PC-3 (cell line): ENCODE results near the gene AEBP2.

ENCODE experiments used
- EZH2 ChIP-seq: fragments of 300-600 bp; sonication (generic); IDR thresholded peaks from one replicate; pipeline ENCODE4 v1.6.1; 2017; ENCODE audit warnings: antibody characterized with exemption, mild to moderate bottlenecking, low read length; ENCODE audit not compliant: unreplicated experiment
- TF ChIP-seq, protein P1 (sequence below): fragments of 300-600 bp; sonication (generic); conservative IDR thresholded peaks from 2 replicates; pipeline ENCODE4 v1.5.1; 2017; ENCODE audit warnings: antibody characterized with exemption, low read depth, mild to moderate bottlenecking, low read length

DNA sequence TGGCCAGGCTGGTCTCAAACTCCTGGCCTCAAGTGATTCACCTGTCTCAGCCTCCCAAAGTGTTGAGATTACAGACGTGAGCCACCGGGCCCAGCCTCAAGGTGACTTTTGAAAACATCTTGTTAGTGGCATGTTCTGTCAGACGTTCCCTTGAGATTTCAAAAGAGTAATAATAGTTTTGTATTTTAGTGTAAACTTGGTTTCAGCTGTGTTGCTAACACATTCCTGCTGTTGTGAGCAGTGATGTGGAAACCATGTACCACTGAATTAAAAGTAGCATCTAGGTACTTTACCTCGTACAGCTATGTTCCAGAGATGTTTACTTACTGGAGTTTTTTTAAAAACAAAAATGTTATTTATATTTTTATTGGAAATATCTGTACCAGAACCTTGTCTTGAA is 111.3 kb downstream of the AEBP2 start:
- TF ChIP-seq, protein P1, sequence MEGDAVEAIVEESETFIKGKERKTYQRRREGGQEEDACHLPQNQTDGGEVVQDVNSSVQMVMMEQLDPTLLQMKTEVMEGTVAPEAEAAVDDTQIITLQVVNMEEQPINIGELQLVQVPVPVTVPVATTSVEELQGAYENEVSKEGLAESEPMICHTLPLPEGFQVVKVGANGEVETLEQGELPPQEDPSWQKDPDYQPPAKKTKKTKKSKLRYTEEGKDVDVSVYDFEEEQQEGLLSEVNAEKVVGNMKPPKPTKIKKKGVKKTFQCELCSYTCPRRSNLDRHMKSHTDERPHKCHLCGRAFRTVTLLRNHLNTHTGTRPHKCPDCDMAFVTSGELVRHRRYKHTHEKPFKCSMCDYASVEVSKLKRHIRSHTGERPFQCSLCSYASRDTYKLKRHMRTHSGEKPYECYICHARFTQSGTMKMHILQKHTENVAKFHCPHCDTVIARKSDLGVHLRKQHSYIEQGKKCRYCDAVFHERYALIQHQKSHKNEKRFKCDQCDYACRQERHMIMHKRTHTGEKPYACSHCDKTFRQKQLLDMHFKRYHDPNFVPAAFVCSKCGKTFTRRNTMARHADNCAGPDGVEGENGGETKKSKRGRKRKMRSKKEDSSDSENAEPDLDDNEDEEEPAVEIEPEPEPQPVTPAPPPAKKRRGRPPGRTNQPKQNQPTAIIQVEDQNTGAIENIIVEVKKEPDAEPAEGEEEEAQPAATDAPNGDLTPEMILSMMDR, result no peak
- TF ChIP-seq EZH2, result no peak
